Ovary (tissue), 3 donors: Measurements from ENCODE around the gene CACNA1F.
A peak's percentile ranks its signal among the peaks of the same experiment; 100 is the strongest.

ENCODE experiments used
- CTCF ChIP-seq, 3 donors: fragments of 450-650 bp in 2 of 3; fragments of 200-600 bp in 1 of 3; IDR thresholded peaks; one replicate each; pipeline versions ENCODE4 v1.5.1 to v1.8.0; 2016 to 2022; ENCODE audit warnings: antibody characterized with exemption in 3 of 3, mild to moderate bottlenecking in 1 of 3
- EP300 ChIP-seq: sonication (generic); formaldehyde crosslinking; IDR thresholded peaks from one replicate; pipeline ENCODE4 v1.6.1; 2017; ENCODE audit warnings: antibody characterized with exemption
- POLR2A ChIP-seq: fragments of 450-650 bp; IDR thresholded peaks from one replicate; pipeline ENCODE4 v1.6.1; 2017; ENCODE audit warnings: antibody characterized with exemption, mild to moderate bottlenecking, moderate library complexity
- donor health status: DM: no; HTN: no; CAD: no.

- TF ChIP-seq CTCF (IDR thresholded peaks at IDR 0.05) (peak; percentile 37 to 94 (median 91)), EP300 (no peak), POLR2A (peak; percentile 36)
These were observed 69.4 kb downstream of the CACNA1F start for GRCh38 chrX:49163555-49164419.
